NCI-H1092 (cell line): Measurements from ENCODE around the gene FAM53B.

Source experiments
- DNase-seq: peaks from one replicate; lab custom pipeline; 2025; lab: John Stamatoyannopoulos, UW

FAM53B gene

DNA sequence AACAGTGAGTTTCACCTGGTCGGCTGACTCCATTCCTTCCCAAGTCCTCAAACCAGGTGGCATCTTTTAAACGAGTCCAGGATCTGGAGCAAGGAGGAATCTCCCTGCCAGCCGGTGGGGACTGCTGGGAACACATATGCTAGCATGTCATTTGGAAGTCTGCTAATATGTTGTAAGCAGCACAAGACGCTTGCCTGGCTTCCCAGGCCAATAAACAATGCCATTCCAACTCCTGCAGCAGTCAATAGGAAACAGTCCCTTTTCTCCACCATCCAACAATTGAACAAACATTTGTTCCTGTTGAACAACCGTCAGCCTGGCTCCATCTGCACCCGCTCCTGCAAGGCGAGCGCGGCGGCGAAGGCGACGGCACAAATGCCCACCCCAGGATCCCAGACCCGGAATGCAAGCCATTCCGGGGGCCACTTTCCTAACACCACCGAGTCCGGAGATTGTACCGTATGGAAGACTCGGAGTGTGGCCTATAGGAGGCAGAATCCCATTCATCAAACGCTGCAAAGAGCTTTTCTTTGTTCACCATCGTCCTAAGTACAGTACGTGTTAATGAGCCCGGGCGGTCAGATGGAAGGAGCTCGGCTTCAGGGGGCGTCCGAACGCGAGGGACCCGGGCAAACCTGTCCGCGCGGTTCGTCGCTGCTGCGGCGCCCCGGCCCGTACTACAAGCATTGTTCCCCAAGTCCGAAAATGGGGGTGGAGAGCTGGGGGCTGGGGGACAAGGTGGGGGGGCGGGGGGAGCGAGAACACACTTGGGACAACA lies 1.6 kb downstream of the FAM53B start:
- DNase-seq: peak; percentile 22

- no peak for DNase-seq
Measured at GRCh38 chr10:124741922-124742412, 2.2 kb downstream of the FAM53B start.

DNA sequence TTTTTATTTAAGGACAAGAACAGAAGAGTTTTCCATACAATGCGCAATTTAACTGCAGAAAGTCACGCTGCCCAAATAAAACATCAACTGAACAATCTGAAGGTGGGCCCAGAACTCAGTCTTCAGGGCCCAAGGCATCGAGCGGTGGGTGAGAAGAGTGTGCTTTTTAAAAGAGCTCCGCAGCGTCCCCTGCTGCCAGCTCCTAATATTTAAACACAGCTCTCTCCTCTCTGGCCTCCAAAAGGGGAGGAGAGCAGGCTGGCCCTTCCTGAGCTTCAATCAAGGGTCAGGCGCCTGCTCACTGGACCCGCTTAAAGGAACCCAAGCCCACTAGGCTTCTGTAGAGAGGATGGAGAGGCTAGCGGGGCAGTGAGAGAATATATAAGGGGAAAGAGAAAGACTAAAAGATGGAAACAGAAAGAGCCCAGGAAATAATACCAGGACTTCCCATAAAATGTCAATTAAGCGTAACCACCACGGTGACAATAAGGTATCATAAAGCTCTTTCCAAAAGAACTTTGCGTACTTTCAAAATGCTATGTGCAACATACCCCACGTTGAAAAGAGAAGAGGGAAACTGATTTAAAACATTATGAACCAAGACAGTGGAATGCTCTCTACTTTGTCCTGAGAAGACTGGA lies 2.8 kb downstream of the FAM53B start:
- DNase-seq: peak; percentile 64

DNA sequence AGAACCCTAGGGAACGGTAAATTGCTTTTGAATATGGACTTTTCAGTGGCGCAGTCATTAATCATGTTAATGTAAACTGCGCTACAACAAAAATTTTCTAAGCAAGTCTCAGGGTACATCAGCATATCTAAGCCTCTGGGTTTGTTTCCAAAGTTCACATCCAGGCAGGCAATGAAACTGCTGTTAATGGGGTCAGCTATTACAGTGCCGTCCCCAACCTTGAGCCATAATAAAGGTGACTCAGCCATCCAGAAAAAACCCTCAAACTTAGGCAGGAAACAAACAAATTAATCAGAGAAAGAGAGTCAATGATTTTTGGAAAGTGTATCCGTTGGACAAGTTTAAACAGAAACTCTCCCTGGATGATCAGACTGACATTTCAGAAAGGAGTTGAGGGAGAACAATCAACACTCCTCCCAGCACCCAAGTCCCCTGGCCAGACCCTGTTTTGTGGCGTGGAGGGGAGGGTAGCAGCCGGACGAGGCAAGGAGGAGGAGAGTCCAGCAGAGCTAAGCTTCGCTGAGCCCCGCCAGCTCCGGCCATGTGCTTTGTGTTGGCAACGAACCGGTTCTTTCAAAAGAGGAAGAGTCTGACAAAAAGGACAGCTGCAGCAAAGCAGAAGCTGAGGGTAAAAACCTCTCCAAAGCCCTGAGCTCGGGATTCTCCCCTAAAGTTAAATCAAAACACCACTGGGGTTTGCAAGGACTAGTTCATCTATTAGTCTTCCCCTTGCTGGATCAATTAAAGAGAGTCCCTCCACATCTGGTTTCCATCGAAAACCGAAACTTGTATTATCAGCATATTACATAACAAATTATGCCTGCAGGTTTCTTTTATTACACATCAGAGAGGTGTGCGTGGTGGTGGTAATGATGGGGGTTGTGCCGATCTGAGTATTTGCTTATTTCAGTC lies 3.6 kb downstream of the FAM53B start:
- no peak for DNase-seq

- no peak for DNase-seq
Measured at GRCh38 chr10:124739986-124740368, 4.2 kb downstream of the FAM53B start.

- no peak for DNase-seq
Measured at GRCh38 chr10:124739119-124739921, 4.9 kb downstream of the FAM53B start.

DNA sequence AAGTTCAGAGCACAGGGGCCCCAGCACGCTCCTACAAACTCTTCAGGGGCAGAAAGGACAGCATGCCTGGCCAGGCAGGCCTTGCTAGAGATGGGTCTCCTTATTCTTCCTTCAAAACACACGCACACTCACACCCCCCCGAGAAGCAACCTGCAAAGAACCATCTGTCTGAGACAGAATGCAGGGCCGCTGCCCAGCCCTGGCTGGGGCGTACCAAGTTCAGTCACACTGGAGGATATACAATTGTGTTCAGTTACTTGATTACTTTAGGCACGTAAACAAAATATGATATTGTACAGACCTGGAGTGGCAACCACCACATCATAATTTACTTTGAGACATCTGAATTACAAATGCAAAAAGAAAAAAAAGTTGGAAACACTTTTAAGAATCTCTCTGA lies 5.7 kb downstream of the FAM53B start:
- no peak for DNase-seq

DNA sequence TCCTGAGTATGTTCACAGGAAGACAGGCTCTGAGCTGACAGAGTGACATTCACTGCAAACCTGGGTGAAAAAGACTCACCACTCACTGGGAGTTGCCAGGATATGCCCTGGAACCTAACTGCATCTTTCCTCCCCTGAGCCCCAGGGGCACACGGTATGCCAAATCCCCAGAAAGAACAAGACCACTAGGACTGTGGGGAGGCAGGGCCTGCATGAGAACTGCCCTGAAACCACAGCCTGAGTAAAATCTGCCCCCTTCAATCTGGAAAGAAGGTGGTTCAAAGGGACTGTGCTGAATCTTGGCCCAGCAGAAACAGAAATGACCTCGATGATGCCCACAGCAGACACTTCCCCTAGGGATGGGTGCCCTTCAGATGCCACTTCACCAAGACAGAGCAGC lies 6.5 kb downstream of the FAM53B start:
- no peak for DNase-seq

DNA sequence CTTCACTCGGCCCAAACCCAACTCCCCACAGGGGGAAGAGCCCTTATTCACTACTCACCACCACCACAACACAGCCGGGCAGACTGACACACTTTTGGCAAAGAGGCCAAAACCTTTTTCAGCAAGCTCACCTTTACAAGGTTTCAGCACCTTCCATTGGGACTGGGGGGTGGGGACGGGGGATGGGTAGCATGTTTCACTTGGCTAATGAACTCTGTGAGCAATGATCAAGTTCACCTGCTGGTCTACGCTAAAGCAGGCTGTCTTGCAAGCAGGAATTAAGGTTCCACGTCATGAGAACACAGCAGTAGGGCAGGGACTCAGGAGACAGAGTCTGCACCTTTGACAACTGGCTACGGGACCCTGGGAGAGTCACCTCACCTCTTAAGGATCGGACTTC lies 7.0 kb downstream of the FAM53B start:
- no peak for DNase-seq

GRCh38 chr10:124736491-124737136 lies 7.6 kb downstream of the FAM53B start:
- DNase-seq: no peak

DNA sequence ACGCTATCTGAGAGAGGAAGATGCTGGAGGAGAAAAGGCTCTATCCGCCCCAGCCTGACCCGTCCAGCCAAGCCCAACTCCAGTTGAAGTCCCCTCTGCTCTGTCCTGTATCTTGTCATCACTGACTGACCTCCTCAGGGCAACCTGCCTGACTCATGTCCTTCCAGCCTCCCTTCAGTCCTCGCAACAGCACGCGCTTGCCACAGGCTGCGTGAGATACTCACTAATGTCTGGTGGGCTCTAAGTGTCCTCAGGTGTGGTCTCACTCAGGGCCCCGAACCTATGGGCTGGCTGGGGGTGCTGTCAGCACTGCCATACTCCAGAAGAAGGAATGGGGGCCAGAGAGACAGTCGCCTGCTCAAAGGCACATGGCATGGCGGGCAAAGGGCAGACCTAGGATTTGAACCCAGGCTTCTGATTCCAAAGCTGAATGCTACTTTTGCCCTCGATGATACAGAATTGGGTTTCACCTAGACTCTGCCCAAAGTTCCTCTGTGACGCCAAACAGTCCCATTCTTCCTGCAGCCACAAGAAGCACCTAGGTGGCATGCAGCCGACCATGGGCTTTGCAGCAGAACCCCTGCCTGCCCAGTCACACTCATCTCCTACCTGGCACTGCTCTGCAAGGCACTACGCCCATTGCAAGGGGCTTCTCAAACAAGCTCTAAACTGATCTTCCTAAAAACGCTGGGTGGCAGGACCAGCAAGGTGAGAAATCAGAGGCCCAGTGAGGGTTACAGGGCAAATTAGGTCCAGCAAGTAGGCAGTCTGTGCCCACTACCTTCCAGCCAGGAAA lies 8.5 kb downstream of the FAM53B start:
- no peak for DNase-seq

- no peak for DNase-seq
Measured at GRCh38 chr10:124734311-124735166, 9.6 kb downstream of the FAM53B start.

GRCh38 chr10:124733571-124734245 lies 10.5 kb downstream of the FAM53B start:
- DNase-seq: no peak

DNA sequence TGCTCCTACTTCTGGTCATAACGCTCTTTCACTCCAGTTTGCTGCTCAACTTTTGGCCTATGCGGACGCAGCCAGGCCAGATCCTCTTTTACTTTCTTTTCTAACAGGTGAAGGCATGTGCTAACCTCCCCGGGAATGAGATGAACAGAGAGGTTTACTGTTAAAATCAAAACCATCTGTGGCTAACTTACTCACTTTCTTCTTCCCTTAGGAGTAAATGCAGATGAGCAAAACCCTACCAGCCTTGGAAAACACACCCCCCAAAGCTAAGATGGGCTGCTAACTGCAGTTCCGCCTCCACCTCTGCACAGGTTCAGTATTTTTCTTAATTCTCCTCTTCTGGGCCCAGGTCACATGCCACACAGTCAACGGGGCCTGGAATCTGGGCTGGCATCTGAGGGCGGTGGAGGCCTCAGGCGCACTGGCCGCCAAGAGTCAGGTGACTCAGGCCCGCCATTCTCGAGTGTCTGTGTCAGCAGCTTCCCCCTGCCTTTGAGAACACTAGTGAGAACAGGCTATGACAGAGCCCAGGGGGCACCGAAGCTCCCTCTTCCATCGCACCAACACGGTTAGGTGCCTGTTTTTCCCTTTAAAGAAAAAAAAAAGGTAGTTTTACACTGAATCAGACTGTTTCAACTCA lies 11.1 kb downstream of the FAM53B start:
- DNase-seq: no peak

DNA sequence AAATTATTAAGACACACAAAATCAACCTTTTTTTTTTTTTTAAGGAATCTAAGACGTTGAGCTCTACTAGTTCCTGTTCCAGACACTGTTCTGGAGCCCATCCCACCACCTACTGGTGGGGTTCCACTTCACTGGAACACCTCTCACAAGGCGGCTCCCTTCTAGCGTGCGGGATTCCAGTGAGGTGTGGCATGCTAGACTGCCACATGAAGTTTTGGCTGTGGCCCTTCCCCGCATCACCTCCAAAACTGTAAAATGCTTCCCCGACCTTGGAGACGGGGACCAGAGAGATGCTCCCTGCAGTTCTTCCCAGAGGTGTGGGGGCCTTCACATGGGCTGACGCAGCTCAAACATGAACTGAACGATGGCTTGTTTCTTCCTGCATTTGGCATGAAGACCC lies 12.6 kb downstream of the FAM53B start:
- DNase-seq: no peak

DNA sequence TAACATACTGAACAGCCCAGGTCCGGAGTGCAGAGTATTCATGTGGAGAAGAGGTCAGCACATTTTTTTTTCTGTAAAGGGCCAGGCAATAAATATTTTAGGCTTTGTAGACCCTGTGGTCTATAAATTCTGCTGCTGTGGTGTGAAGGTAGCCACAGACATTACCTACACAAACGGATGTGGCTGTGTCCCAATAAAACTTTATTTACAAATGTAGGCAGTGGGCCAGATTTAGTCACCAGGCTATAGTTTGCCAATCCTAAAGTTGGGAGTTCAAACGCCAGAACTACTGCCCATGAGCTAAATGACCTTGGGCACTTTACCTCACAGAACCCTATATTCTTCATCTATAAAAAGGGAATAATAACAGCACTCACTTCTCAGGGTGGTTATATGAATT lies 13.4 kb downstream of the FAM53B start:
- DNase-seq: no peak

DNA sequence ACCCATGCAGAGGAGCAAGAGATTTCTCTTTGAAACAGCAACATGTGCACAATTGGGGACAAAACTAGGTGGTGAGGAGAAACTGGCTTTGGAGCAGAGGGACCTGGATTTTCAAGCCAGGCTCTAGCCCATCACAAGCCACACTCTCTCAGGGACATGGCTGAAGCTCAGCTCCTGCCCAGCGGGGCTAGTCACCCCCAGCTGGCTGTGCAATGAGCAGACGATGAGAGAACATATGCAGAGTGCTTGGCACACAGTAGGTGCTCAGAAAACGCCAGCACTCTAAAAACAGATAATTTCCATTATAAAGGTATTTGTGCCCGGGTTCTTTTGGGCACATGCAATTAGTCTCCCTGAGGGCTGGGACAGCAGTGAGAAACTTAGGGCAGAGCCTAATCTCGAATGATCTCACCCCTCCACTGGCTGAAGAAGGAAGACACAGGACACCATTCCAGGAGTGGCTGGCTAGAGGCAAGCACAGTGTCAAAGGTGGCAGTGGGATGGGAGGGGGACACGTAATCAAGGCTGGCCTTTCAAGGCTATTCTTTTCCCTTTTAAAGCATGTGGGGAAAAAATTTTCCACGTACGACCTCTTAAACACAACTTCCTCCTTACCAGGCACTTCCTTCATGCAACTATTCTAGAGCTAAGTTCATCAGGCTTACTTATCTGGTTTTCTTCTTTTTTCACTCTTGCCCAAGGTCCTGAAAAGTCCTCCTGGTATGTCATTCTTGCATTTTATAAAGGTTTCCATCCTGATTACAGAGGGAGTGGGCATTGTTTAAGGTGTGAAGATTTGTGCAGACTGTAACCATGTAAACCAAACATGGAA lies 15.1 kb downstream of the FAM53B start:
- no peak for DNase-seq
